GM18909 (cell line): Measurements from ENCODE around the gene HSBP1L1.

Experiments
- ATAC-seq: cut with Tn5 transposase; IDR thresholded peaks from one replicate; pipeline ENCODE4 v1.9.1; 2021; ENCODE audit warnings: mild to moderate bottlenecking; ENCODE audit not compliant: unreplicated experiment, poor library complexity

Gene HSBP1L1

GRCh38 chr18:79928563-79928960 lies 35.9 kb upstream of the HSBP1L1 start:
- ATAC-seq: no peak

GRCh38 chr18:79930020-79930642 lies 34.3 kb upstream of the HSBP1L1 start:
- no peak for ATAC-seq

- ATAC-seq: no peak
These were observed 33.0 kb upstream of the HSBP1L1 start for GRCh38 chr18:79931475-79931874.

- ATAC-seq: no peak
These were observed 31.5 kb upstream of the HSBP1L1 start for GRCh38 chr18:79932907-79933306.

- no peak for ATAC-seq
These were observed 30.7 kb upstream of the HSBP1L1 start for GRCh38 chr18:79933765-79934164.

- ATAC-seq: no peak
These were observed 29.9 kb upstream of the HSBP1L1 start for GRCh38 chr18:79934311-79935097.

- ATAC-seq: no peak
These were observed 29.4 kb upstream of the HSBP1L1 start for GRCh38 chr18:79935098-79935480.

- no peak for ATAC-seq
These were observed 28.9 kb upstream of the HSBP1L1 start for GRCh38 chr18:79935499-79935898.

GRCh38 chr18:79935925-79936324 lies 28.5 kb upstream of the HSBP1L1 start:
- ATAC-seq: no peak

GRCh38 chr18:79936641-79937040 lies 27.8 kb upstream of the HSBP1L1 start:
- no peak for ATAC-seq

- ATAC-seq: no peak
These were observed 27.2 kb upstream of the HSBP1L1 start for GRCh38 chr18:79937103-79937860.

GRCh38 chr18:79938196-79938595 lies 26.2 kb upstream of the HSBP1L1 start:
- ATAC-seq: no peak

GRCh38 chr18:79939096-79939495 lies 25.3 kb upstream of the HSBP1L1 start:
- ATAC-seq: no peak

- no peak for ATAC-seq
These were observed 24.2 kb upstream of the HSBP1L1 start for GRCh38 chr18:79940126-79940813.

- no peak for ATAC-seq
These were observed 23.5 kb upstream of the HSBP1L1 start for GRCh38 chr18:79940814-79941472.

GRCh38 chr18:79941473-79942119 lies 22.8 kb upstream of the HSBP1L1 start:
- no peak for ATAC-seq

GRCh38 chr18:79942211-79942610 lies 22.2 kb upstream of the HSBP1L1 start:
- ATAC-seq: no peak

GRCh38 chr18:79942786-79943607 lies 21.4 kb upstream of the HSBP1L1 start:
- no peak for ATAC-seq

- no peak for ATAC-seq
These were observed 20.8 kb upstream of the HSBP1L1 start for GRCh38 chr18:79943608-79944125.
